Stimulated activated CD4-positive, alpha-beta T cell treated with anti-CD3 and anti-CD28 coated beads, Interleukin-2, amount 100 ng/mL, for 48 hours (primary cell): Measurements from ENCODE around the gene ERFE.

ENCODE experiments used
- DNase-seq, 2 donors: peaks; one replicate each; pipeline ENCODE4 v3.0.0-alpha.2; 2020

ERFE gene

GRCh38 chr2:238140040-238140439 lies 18.7 kb upstream of the ERFE start:
- DNase-seq = no peak

GRCh38 chr2:238140721-238141540 lies 17.8 kb upstream of the ERFE start:
- no peak for DNase-seq

GRCh38 chr2:238141541-238142318 lies 17.0 kb upstream of the ERFE start:
- DNase-seq = no peak

- no peak for DNase-seq
Observed at GRCh38 chr2:238142382-238143205, 16.2 kb upstream of the ERFE start.

DNA sequence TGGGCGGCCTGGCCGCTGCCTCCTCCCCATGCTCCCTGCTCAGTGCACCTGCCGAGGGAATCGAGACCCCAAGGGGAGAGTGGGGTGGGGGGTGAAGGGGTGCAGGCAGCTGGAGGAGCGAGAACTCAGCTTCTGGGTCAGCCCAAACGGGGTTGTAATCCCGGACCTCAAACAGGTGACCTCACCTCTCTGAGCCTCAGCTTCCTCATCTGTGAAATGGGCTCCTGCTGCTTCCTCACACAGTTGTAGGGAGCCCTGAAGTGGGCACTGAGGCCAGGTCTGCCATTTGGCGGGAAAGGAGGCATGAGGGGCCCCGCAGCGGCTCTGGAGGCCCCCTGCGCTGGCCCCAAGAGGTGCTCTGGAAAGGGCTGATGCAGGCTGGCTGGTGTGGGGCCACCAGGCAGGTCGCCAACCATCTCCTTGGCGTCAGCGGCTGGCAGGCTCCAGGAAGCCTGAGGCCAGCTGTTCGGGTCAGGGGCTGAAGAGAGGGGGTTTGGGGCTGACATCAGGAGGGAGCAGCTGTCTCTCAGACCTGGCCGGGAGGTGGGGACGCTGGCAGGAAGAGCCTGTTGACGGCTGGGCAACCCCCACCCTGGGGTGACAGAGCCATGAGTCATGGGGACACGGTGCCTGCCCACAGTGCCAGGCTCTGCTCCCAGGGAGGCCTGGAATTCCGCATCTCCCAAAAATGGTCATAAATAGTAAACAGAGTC lies 15.4 kb upstream of the ERFE start:
- DNase-seq = no peak

GRCh38 chr2:238144262-238144661 lies 14.5 kb upstream of the ERFE start:
- DNase-seq = no peak

DNA sequence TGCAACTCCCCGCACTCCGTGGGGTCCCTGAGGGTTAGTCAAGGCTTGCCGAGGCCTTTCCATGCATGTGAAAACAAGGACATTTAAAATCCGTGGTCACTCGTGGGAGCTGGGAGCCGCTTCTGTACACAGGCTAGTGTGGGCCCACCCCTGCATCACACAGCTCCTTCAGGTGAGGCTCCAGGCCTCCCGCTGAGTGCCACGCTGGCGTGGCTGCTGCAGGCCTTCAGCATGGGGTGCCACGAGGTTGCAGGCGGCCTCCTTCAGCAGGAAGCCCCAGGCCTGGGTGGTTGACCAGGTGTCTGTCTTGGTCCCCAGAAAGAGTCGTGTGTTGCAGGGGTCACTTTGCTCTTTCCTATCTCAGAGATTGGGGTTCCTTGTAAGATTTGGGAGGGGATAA lies 13.7 kb upstream of the ERFE start:
- no peak for DNase-seq

- no peak for DNase-seq
Observed at GRCh38 chr2:238145851-238146250, 12.9 kb upstream of the ERFE start.

DNA sequence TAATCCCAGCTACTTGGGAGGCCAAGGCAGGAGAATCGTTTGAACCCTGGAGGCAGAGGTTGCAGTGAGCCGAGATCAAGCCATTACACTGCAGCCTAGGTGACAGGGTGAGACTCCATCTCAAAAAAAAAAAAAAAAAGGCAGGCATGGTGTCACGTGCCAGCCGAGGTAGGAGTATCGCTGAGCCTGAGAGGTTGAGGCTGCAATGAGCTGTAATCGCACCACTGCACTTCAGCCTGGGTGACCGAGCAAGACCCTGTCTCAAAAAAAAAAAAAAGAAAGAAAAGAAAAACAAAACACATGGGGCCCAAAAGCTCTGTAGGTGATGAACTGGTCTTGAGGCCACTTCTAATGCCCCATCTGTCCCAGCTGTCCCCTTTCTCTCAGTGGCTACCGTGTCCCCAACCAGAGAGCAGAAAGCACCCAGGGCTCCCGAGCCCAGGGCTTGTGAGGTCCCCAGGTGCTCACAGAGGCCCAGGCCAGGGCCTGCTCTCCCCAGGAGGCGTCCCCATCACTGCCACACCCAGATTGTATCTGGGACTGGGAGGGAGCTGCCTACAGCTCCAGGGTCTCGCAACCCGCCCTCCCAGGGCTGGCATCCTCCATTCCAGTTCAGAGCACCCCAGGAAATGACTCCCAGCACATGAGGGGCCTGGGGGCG lies 11.8 kb upstream of the ERFE start:
- no peak for DNase-seq

- DNase-seq = no peak
Observed at GRCh38 chr2:238148981-238149380, 9.8 kb upstream of the ERFE start.

- DNase-seq = no peak
Observed at GRCh38 chr2:238149841-238150572, 8.8 kb upstream of the ERFE start.

DNA sequence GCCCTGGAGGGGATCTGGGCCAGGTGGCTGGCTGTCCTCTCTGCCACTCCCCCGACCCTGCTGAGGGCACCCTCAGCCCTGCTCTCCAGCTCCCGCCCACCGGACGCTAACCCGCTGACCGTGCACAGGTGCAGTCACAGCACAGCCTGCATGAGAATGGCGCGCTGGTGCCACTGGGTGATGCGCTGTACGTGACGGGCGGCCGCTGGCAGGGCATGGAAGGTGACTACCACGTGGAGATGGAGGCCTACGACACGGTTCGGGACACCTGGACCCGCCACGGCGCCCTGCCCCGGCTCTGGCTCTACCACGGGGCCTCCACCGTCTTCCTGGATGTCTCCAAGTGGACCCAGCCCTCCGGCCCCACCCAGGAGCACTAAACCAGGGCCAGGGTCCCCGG lies 8.1 kb upstream of the ERFE start:
- no peak for DNase-seq

DNA sequence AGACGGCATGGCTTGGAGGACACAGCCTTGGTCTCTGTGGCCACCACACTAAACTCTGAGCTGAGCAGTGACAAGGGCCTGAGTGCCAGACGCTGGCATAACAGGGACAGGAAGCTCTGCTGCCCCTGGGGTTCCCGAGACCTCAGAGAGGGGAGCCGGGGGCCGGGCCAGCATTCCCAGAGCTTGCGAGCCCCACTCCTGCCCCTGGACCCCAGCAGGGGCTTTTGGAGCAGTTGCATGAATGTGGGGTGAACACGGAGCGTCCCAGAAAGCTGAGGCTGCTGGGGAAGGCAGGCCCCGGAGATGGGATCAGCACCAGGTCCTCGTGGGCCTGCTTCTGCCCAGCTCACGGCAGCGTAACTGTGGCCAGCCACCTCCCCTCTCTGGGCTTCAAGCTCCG lies 7.6 kb upstream of the ERFE start:
- DNase-seq = no peak

DNA sequence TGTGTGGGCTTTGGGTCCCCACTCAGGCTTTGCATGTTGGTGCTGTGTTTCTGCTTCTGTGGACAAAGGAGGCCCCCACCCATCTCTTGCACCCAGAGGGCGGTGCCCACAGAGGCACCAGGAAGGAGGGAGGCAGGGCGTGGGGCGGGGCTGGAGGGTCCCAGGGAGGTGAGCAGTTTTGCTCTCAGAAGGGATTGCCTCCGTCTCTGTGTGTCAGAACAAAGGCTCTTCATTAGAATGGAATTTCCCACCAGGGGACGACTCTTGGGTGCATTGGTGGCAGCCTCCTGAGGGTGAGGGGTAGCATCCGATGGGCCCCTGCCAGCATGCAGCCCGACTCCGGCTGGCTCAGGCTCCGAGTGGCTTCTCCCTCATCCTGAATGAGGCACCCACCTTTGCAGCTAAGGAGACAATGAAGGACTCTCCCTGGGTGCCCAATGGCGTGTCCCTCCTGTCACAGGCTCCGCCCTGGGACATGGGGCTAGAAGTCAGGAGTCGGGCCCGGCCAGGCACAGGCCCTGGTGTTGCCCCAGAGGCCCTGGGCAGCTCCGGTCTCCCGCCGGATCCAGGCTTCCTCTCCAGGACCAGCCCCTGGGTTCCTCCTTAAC lies 7.0 kb upstream of the ERFE start:
- no peak for DNase-seq

- DNase-seq = no peak
Observed at GRCh38 chr2:238152771-238153688, 5.7 kb upstream of the ERFE start.

- DNase-seq = no peak
Observed at GRCh38 chr2:238154570-238154969, 4.2 kb upstream of the ERFE start.

DNA sequence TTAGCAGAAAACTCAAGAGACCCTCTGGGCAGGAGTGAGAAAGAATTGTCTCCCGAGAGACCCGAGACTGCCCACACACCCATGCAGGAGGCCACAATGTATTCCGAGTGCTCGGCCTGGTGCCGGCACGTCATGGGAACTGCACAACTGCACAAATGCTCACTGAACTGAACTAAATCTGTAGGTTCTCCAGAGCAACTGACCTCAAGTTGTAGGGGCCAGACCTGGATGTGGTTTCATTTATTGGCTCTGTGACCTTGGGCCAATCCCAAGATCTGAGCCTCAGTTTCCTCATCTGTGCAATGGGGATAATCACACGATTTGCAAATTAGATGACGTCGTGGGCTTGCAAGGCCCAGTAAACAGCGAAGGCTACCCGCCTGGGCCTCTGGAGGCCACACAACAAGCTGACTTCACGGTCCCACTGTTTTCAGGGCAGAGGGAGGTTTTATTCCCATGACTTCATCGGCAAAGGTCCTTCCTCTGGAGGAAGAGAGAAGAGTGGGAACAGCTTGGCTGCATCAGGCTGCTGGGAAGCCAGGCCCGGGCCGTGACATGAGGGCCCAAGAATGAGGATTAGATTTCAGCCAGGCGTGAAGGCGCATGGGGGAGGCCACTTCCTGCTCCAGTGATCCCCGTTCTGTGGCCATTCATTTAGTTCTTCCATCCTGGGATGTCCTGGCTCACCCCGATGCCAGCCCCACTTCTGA lies 3.6 kb upstream of the ERFE start:
- DNase-seq = no peak

DNA sequence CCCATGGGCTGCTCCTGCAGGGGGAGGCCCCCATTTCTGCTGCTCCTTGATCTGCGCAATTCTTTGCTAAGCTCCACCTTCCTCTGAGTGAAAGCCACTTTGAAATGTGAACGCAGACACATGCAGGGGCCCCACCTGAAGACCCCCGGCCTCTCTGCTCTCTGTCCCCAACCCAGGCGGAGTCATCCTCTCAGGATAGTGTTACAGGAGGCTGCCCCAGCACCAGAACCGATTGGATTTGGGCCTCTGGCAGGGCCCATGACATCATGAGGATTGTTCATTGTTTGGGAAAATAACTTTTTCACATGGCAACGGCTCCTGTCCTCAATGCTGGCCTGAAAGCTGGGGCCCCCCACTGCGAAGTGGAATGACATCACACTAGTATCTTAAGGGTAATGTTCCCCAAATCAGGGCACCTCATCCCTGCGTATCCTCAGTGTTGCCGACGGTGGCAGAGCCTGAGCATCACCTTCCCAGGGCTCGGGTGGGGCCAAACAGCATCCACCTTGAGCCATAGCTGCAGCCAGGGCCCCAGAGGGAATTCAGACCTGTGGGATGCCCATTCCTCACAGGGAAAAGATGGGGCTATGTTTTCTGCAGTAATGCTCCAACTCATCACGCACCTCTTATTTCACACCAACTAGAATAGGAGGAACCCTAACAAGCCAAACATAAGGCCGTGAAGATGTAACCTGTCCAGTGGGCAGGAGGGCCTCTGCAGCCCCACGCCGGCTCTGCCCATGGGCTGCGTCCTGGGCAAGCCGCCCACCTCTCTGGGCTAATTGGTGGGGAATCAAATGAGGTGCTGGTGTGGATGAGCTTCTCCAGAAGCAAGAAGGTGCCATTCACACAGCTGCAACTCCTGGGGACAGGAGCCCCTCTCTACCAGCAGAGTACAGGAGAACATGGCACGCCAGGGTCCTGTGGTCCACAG lies 2.7 kb upstream of the ERFE start:
- no peak for DNase-seq
